ENCODE results near the gene HEBP2.

Gene HEBP2

DNA sequence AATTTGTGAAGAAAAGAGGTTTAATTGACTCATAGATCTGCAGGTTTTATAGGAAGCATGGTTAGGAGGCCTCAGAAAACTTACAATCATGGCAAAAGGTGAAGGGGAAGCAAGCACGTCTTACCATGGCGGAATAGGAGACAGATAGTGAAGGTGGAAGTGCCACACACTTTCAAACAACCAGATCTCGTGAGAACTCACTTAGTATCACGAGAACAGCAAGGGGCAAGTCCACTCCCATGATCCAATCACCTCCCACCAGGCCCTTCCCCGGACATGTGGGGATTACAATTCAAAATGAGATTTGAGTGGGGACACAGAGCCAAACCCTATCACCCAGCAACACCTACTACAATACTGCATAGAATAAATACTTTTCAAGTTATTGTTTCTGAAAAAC, 7.3 kb upstream of the HEBP2 start:
- no peak for DNase-seq (ENCODE audit: low read depth, low spot score)
- no peak overlapping the region for H3K27ac ChIP-seq

- no peak for DNase-seq (ENCODE audit: low read depth, low spot score)
- H3K27ac ChIP-seq: no peak overlapping the region
Measured at GRCh38 chr6:138397128-138398122, 6.6 kb upstream of the HEBP2 start.

GRCh38 chr6:138400326-138400725, 3.7 kb upstream of the HEBP2 start:
- no peak for DNase-seq (ENCODE audit: low read depth, low spot score)

DNA sequence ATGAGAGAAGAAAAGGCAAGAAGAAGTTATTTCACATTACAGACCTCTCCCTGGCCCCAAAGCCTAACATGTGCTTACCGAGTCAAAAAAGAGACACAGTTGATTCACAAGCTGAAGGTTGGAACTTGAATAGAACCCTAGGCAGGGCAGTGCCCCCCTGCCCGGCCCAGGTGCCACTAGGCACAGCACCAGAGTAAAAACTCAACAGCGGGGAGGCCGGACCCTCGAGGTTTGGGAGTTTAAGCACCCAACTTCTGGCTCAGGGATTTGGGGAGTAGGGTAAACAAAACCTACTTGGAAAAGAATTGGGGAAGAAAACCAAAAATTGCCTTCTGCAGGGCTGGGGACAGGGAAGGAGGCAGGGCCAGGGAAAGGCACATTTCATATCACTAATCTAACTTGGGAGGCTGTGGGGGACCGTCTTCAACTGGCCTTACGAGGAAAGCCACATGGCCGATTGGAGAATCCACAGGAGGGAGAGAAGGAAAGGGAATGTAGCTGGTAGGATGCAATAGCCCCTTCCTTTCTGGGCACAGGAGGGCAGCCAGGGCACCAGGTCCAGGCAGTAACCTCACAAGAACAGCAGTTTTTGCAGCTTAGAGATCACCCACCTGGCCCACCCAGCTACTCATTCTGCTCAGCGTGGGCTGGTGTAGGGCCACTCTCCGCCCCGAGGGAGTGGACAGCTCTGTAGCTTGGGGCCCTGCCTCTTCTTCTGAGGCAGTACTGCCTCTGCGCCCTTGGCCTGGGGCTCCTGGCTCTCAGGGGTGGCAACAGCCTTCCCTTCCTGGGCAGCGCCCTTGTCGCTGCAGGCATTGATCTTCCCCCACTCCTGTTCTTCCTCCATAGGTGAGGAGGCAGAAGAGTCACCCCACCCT, 1.8 kb upstream of the HEBP2 start:
- no peak for DNase-seq (ENCODE audit: low read depth, low spot score)
- H3K27ac ChIP-seq: no peak overlapping the region

More at GRCh38 chr6:138400326-138400725, 3.7 kb upstream of the HEBP2 start:
- no peak overlapping the region for H3K27ac ChIP-seq

DNA sequence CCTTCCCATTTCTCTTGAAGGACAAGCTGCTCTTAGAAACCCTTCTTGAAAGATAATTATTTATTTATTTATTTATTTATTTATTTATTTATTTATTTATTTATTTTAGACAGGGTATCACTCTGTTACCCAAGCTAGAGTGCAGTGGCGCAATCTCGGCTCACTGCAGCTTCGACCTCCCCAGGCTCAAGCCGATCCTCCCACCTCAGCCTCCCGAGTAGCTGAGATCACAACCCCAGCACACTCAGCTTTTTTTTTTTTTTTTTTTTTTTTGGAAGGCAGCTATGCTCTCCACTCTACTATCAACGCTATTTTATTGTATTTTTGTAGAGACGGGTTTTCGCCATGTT, 1.2 kb upstream of the HEBP2 start:
- no peak for DNase-seq (ENCODE audit: low read depth, low spot score)
- no peak overlapping the region for H3K27ac ChIP-seq

DNA sequence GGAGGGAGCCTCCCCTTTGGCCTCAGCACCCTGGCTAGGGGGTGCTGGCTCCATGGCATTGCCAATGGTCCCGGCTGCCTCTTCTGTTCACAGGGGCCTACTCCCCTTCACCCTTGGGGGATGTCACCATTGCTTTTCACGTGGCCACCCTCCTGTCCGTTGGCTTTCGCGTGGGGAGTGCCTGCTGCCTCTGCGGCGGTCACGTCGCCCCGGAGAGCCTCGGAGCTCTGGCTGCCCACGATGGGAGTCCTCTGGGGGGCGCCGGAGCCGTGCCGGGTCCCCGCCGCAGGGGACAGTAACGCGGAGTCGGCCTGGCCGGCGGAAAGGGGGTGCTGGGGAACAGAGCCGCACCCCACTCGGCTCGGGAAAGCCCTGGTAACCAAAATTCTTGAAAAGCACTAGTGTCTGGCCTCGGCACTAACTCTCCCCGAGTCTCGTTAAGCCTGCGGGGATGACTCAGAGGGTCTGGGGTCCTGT, 661 bp upstream of the HEBP2 start:
- DNase-seq (ENCODE audit: low read depth, low spot score): no peak
- peak overlapping the region; percentile 83 for H3K27ac ChIP-seq

GRCh38 chr6:138404666-138405337, 779 bp downstream of the HEBP2 start:
- DNase-seq (ENCODE audit: low read depth, low spot score): no peak
- H3K27ac ChIP-seq: peak overlapping the region; percentile 83

DNA sequence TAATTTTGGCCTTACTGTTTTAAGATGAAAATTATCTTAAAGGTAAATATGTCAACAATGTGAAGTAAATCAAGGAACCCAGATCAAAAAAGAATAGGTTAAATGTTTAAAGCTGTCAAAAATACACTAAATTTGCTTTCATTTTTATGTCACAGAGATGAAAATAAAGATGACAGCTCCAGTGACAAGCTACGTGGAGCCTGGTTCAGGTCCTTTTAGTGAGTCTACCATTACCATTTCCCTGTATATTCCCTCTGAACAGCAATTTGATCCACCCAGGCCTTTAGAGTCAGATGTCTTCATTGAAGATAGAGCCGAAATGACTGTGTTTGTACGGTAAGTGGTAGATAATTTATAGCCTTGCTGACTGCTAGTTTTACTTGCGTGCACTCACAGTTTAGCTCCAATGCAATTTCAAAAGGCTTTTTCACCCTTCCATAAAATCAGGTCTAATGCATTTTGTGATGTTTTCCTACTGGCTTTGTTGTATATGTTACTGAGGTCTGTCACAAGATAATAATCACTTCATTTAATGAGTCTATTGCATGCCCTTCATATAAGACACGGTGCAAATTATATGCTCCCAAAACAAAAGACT, 1.9 kb downstream of the HEBP2 start:
- peak overlapping the region; percentile 83 for H3K27ac ChIP-seq

DNA sequence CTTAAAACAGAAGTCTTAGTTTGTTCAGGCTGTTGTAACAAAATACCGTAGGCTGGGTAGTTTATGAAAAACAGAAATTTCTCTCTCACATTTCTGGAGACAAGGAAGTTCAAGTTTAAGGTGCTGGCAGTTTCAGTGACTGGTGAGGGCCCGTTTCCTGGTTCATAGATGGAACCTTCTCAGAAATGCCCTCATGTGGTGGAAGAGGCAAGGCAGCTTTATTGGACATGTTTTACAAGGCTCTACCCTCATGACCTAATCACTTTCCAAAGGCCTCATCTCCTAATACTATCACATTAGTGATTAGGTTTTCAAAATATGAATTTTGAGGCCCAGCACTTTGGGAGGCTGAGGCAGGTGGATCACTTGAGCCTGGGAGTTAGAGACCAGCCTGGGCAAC, 2.4 kb downstream of the HEBP2 start:
- H3K27ac ChIP-seq: peak overlapping the region; percentile 83
- DNase-seq (ENCODE audit: low read depth, low spot score): peak; percentile 44

More for the DNA sequence above, 1.9 kb downstream of the HEBP2 start:
- DNase-seq (ENCODE audit: low read depth, low spot score): no peak

- peak; percentile 55 for DNase-seq (ENCODE audit: low read depth, low spot score)
- peak overlapping the region; percentile 85 for H3K27ac ChIP-seq
Measured at GRCh38 chr6:138410048-138410735, 6.2 kb downstream of the HEBP2 start.

GRCh38 chr6:138410972-138411880, 7.2 kb downstream of the HEBP2 start:
- peak overlapping the region; percentile 85 for H3K27ac ChIP-seq

DNA sequence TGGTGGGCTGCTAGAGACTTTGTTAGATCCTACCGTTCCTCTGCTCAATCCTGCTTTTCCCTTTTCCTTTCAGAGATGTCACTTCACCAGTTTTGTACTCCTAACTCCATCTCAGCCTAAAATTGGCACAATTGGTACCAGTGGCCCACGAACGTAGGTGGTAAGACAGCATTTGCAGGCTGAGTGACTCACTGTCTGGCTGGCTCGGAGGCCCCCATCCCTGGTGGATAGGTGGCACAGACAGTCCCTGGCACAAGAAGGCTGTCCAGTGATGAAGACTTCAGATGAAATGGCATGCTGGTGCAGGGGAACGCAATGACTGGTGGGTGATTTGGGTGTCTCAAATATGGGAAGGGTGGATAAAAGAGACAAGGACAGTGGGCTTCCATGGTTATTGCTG, 11.1 kb downstream of the HEBP2 start:
- DNase-seq (ENCODE audit: low read depth, low spot score): no peak
- H3K27ac ChIP-seq: no peak overlapping the region

More at GRCh38 chr6:138410972-138411880, 7.2 kb downstream of the HEBP2 start:
- peak; percentile 87 for DNase-seq (ENCODE audit: low read depth, low spot score)

- no peak for DNase-seq (ENCODE audit: low read depth, low spot score)
- H3K27ac ChIP-seq: no peak overlapping the region
Measured at GRCh38 chr6:138416206-138416605, 12.2 kb downstream of the HEBP2 start.

DNA sequence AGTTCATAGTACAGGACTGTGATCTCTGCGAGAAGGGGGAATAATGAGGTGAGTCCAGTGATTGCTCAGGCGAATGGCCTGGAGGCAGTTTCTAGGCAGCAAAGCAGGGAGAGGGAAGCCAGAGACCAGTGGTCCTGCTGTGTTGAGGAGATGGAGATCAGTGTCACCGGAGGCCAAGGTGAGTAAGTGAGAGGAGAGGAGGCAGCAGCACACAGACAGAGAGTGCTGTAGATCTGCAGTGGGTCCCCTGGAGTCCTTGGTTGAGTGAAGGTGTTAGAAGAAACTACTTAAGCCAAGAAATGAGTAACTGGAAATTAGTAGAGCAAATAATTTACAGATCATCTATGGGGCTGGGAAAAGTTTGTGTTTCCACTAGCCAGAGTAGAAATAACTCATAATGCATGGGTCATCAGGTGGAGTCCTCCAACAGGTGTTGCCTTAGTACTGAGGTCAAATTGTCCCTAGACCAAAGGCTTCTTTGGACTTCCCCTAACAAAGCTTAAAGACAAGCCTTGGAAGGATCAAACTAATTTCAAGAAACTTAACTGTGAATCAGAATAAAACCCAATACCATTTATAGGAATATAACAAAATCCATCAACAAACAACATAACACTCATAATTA, 13.6 kb downstream of the HEBP2 start:
- H3K27ac ChIP-seq: no peak overlapping the region
- no peak for DNase-seq (ENCODE audit: low read depth, low spot score)

DNA sequence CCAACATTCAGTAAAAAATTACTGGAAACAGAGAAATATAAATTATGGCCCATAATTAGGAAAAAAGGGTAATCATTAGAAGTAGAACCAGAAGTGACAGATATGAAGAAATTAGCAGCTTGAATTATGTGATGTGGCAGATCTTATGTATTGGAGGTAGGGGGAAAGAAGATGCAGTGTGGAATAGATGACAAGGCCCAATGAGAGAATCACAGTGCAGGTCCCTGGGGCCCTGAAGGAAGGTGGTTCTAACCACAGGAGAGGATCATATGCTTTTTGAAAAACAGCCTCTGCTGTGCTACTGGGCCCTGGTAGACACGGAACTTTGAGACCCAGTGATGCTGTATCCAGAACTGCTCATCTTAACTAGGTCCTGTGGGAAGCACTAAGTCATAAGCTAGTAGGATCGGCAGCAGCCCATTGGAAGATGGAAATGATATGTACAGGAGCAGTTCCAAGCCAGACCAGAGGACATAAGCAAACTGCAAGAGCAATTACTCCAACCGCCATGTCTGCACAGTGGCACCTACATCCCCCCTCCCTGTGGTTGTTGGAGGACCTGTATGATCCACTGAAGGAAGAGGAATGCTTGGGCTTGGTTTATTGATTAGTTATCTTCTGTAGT, 14.2 kb downstream of the HEBP2 start:
- no peak overlapping the region for H3K27ac ChIP-seq
- no peak for DNase-seq (ENCODE audit: low read depth, low spot score)

DNA sequence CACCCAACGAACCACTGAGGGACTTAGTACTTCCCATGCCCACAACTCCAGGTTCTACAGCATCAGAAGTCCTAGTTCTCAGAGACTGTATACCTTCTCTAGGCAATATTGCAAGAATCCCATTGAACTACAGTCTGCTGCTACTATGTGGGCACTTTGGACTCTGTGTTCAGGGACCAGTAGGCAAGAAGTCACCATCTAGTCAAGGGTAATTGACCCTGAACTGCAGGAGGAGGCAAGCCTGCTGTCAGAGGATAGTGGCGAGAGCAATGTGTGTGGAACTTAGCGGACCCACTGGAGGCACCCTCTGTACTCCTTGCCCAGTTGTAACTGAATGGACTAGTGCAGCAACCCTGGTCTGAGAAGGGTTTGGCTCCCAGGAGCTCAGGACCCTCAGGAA, 15.7 kb downstream of the HEBP2 start:
- H3K27ac ChIP-seq: no peak overlapping the region
- no peak for DNase-seq (ENCODE audit: low read depth, low spot score)

- H3K27ac ChIP-seq: no peak overlapping the region
- DNase-seq (ENCODE audit: low read depth, low spot score): no peak
Measured at GRCh38 chr6:138420356-138420755, 16.3 kb downstream of the HEBP2 start.
